ENCODE data around the gene KLF3. TPM values are rescaled to one million over a fixed set of nuclear protein-coding genes. Genes with fewer than 3 reads are reported as not detected.

The KLF3 gene
- total RNA-seq, 1 donor from 2014 or later, result 39.2 TPM

DNA sequence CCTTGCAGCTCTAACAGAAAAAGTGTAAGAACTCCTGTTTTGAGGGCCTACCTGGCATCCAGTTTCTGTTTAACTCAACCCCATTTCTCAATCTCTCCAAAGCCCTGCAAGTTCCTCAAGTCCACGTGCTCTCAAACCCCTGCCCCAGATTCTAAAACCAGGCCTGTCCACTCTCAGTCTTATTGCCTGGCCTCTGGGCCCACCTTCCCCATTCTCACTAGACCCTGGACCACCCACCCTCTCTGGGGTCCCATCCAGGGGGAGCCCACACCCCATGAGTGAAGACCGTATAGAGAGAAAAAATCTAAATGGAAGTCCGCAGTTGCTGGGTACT lies 60.4 kb downstream of the KLF3 start:
- Histone ChIP-seq H3K27me3 (ENCODE audit: control insufficient read depth, insufficient read depth, low read length) (no peaks in the 10 kb centered on the region), H3K36me3 (ENCODE audit: control insufficient read depth, insufficient read depth, low read length) (no peaks in the 10 kb centered on the region), H3K4me3 (ENCODE audit: low read depth, low read length) (no peak overlapping the region)
- no peak for DNase-seq (ENCODE audit: low read depth)
- TF ChIP-seq, protein P1, sequence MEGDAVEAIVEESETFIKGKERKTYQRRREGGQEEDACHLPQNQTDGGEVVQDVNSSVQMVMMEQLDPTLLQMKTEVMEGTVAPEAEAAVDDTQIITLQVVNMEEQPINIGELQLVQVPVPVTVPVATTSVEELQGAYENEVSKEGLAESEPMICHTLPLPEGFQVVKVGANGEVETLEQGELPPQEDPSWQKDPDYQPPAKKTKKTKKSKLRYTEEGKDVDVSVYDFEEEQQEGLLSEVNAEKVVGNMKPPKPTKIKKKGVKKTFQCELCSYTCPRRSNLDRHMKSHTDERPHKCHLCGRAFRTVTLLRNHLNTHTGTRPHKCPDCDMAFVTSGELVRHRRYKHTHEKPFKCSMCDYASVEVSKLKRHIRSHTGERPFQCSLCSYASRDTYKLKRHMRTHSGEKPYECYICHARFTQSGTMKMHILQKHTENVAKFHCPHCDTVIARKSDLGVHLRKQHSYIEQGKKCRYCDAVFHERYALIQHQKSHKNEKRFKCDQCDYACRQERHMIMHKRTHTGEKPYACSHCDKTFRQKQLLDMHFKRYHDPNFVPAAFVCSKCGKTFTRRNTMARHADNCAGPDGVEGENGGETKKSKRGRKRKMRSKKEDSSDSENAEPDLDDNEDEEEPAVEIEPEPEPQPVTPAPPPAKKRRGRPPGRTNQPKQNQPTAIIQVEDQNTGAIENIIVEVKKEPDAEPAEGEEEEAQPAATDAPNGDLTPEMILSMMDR (IDR thresholded peaks at IDR 0.05; ENCODE audit: insufficient read depth, low read length, poor library complexity, severe bottlenecking), result no peak

DNA sequence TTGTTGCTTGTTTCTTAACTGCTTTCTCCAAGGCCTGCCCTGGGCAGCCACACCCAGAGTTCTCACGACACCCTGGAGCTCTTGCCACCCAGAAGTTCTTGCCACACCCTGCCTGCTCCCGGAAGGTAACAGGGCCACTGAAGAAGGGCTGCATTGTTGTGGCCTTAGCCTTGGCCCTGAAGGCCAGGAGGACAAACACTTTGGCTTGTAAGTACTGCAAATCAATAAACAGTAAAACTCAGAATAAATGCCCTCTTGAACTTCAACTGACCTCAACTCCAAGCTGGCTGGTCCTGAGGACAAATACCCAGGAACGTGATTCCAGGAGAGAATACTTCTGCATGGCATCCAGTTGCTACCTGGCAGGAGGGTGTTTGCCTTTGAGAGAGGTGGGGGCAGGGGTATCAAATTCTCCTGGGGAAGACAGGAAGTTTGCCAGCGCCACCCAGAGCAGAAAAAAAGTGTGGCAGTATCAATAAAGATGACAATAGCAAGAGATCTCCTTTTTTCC lies 64.7 kb downstream of the KLF3 start:
- no peaks in the 10 kb centered on the region for H3K27me3 ChIP-seq (ENCODE audit: control insufficient read depth, insufficient read depth, low read length)
- H3K4me3 ChIP-seq (ENCODE audit: low read depth, low read length), result no peak overlapping the region
- TF ChIP-seq, protein P1 (IDR thresholded peaks at IDR 0.05; ENCODE audit: insufficient read depth, low read length, poor library complexity, severe bottlenecking), result no peak
- DNase-seq (ENCODE audit: low read depth), result no peak
- H3K36me3 ChIP-seq (ENCODE audit: control insufficient read depth, insufficient read depth, low read length), result no peaks in the 10 kb centered on the region

DNA sequence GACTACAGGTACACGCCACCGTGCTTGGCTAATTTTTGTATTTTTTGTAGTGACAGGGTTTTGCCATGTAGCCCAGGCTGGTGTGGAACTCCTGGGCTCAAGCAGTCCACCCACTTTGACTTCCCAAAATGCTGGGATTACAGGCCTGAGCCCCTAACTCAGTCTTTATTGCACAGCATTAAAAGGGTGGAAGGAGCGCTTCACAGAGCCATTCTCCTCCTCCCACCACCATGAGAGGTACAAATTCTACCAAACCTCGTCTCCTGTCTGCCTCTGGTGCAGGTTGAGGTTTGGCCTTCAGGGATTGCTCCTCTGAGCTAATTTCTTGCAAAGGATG lies 66.5 kb downstream of the KLF3 start:
- no peak for DNase-seq (ENCODE audit: low read depth)
- H3K36me3 ChIP-seq (ENCODE audit: control insufficient read depth, insufficient read depth, low read length), result no peaks in the 10 kb centered on the region
- TF ChIP-seq, protein P1 (IDR thresholded peaks at IDR 0.05; ENCODE audit: insufficient read depth, low read length, poor library complexity, severe bottlenecking), result no peak
- no peak overlapping the region for H3K4me3 ChIP-seq (ENCODE audit: low read depth, low read length)
- H3K27me3 ChIP-seq (ENCODE audit: control insufficient read depth, insufficient read depth, low read length), result no peaks in the 10 kb centered on the region

DNA sequence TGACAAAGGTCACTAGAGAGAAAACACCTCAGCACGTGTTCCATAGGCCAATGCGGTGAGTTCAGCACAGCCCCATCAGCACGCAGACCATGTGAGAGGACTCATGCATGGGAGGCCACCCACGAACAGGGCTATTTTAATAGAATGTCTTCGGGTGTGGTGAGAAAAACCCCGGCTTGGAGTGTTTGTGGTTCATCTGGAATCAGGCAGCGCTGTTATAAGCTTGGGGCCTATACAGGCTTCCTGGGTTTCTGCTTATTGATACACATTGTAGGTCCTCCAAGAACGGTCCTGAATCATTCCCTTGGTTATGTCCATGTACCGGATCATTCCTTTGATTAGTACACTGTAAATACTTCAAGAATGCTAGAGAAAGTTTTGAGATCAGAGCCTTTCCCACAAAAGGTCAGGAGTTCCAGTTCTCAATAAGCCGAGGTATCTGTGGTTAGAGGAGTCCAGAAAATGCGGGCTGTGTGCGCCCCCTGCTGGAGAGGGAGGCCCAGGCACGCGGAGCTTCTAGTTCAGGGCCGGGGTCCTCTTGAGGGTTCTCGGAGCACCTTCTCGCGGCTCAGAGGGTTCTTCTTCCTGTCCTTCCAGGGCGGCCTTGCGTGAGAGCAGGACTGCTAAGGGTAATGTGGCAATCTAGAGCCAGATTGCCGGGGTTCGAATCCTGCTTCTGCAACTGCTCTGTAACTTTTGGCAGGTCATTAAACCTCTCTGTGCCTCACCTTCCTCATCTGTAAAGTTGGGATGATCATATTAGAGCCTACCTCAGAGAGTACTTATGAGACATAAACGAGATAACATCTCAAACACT lies 67.0 kb downstream of the KLF3 start:
- Histone ChIP-seq H3K4me3 (ENCODE audit: low read depth, low read length) (no peak overlapping the region), H3K27me3 (ENCODE audit: control insufficient read depth, insufficient read depth, low read length) (no peaks in the 10 kb centered on the region), H3K36me3 (ENCODE audit: control insufficient read depth, insufficient read depth, low read length) (no peaks in the 10 kb centered on the region)
- DNase-seq (ENCODE audit: low read depth), result peak; percentile 71
- TF ChIP-seq, protein P1 (IDR thresholded peaks at IDR 0.05; ENCODE audit: insufficient read depth, low read length, poor library complexity, severe bottlenecking), result peak; percentile 96

DNA sequence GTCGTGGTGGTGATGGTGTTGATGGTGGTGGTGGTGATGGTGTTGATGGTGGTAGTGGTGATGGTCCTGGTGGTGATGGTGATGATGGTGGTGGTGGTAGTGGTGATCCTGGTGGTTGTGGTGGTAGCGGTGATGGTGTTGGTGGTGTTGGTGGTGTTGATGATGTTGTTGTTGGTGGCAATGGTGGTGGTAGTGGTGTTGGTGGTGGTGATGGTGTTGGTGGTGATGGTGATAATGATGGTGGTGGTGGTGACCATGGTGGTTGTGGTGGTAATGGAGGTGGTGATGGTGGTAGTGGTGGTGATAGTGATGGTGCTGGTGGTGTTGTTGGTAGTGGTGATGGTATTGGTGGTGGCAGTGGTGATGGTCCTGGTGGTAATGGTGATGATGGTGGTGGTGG lies 69.7 kb downstream of the KLF3 start:
- Histone ChIP-seq H3K4me3 (ENCODE audit: low read depth, low read length) (no peak overlapping the region), H3K27me3 (ENCODE audit: control insufficient read depth, insufficient read depth, low read length) (no peaks in the 10 kb centered on the region), H3K36me3 (ENCODE audit: control insufficient read depth, insufficient read depth, low read length) (no peaks in the 10 kb centered on the region)
- DNase-seq (ENCODE audit: low read depth), result no peak
- TF ChIP-seq, protein P1 (IDR thresholded peaks at IDR 0.05; ENCODE audit: insufficient read depth, low read length, poor library complexity, severe bottlenecking), result no peak

DNA sequence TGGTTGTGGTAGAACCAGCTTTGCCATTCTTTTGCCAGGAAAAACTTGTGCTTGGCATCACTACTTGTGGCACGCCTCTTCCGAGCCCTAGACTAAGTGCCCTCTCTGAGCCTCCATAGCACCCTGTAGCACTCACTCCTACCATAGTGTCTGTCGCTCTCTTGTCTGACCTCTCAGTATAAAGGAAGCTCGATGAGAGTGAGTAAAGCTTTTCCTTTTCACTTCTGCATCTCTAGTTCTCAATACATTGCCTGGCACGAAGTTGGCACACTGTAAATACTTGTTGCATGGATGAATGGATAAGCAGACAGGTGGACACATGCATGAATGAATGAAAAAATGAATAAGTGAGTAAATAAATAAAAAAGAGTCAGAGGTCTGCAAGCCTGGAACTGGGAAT lies 70.4 kb downstream of the KLF3 start:
- Histone ChIP-seq H3K36me3 (ENCODE audit: control insufficient read depth, insufficient read depth, low read length) (no peaks in the 10 kb centered on the region), H3K4me3 (ENCODE audit: low read depth, low read length) (no peak overlapping the region), H3K27me3 (ENCODE audit: control insufficient read depth, insufficient read depth, low read length) (no peaks in the 10 kb centered on the region)
- no peak for DNase-seq (ENCODE audit: low read depth)
- TF ChIP-seq, protein P1 (IDR thresholded peaks at IDR 0.05; ENCODE audit: insufficient read depth, low read length, poor library complexity, severe bottlenecking), result no peak

Data from kidney epithelial cell (primary cell).